BLaER1 (cell line): ENCODE data around the gene TMEM132C.
A peak's percentile ranks its signal among the peaks of the same experiment; 100 is the strongest.

Source experiments
- H3K27ac ChIP-seq: shearing (Covaris generic); formaldehyde crosslinking; 2 replicates; pipeline ENCODE4 v1.8.1; 2022
- H3K27me3 ChIP-seq: shearing (Covaris generic); formaldehyde crosslinking; 2 replicates; pipeline ENCODE4 v1.8.1; 2022
- H3K36me3 ChIP-seq: shearing (Covaris generic); formaldehyde crosslinking; 2 replicates; pipeline ENCODE4 v1.8.1; 2022
- H3K4me1 ChIP-seq: shearing (Covaris generic); formaldehyde crosslinking; 2 replicates; pipeline ENCODE4 v1.8.1; 2022
- H3K4me2 ChIP-seq: shearing (Covaris generic); formaldehyde crosslinking; 2 replicates; pipeline ENCODE4 v1.8.1; 2022
- H3K4me3 ChIP-seq: shearing (Covaris generic); formaldehyde crosslinking; 2 replicates; pipeline ENCODE4 v1.8.1; 2022
- H3K9ac ChIP-seq: shearing (Covaris generic); formaldehyde crosslinking; 2 replicates; pipeline ENCODE4 v1.8.1; 2022
- H3K9me3 ChIP-seq: shearing (Covaris generic); formaldehyde crosslinking; 2 replicates; pipeline ENCODE4 v1.8.1; 2022
- H4K20me1 ChIP-seq: shearing (Covaris generic); formaldehyde crosslinking; 2 replicates; pipeline ENCODE4 v1.8.1; 2022
- Cebpa-rat ChIP-seq: shearing (Covaris generic); IDR thresholded peaks from 2 replicates; pipeline ENCODE4 v1.8.1; 2022

The TMEM132C gene

GRCh38 chr12:128424931-128425431 is 158.0 kb downstream of the TMEM132C start:
- no peaks in the 10 kb centered on the region for H4K20me1 ChIP-seq
- no peaks in the 10 kb centered on the region for H3K4me1 ChIP-seq
- no peaks in the 10 kb centered on the region for H3K27me3 ChIP-seq
- no peak overlapping the region for H3K9ac ChIP-seq
- no peak for TF ChIP-seq Cebpa-rat
- no peak overlapping the region for H3K27ac ChIP-seq
- no peaks in the 10 kb centered on the region for H3K36me3 ChIP-seq
- no peak overlapping the region for H3K4me3 ChIP-seq
- no peaks in the 10 kb centered on the region for H3K9me3 ChIP-seq
- no peak overlapping the region for H3K4me2 ChIP-seq

GRCh38 chr12:128425666-128426331 is 158.8 kb downstream of the TMEM132C start:
- Histone ChIP-seq H3K27ac (no peak overlapping the region), H3K9me3 (no peaks in the 10 kb centered on the region), H3K4me3 (no peak overlapping the region), H3K4me2 (no peak overlapping the region), H4K20me1 (no peaks in the 10 kb centered on the region), H3K36me3 (no peaks in the 10 kb centered on the region), H3K4me1 (no peaks in the 10 kb centered on the region), H3K27me3 (no peaks in the 10 kb centered on the region), H3K9ac (no peak overlapping the region)
- no peak for TF ChIP-seq Cebpa-rat

GRCh38 chr12:128426511-128426910 is 159.5 kb downstream of the TMEM132C start:
- Histone ChIP-seq H3K9me3 (no peaks in the 10 kb centered on the region), H3K4me3 (no peak overlapping the region), H3K36me3 (no peaks in the 10 kb centered on the region), H4K20me1 (no peaks in the 10 kb centered on the region), H3K27ac (no peak overlapping the region), H3K4me1 (no peaks in the 10 kb centered on the region), H3K4me2 (no peak overlapping the region), H3K9ac (no peak overlapping the region), H3K27me3 (no peaks in the 10 kb centered on the region)
- TF ChIP-seq Cebpa-rat = no peak

GRCh38 chr12:128439796-128440195 is 172.8 kb downstream of the TMEM132C start:
- no peak for TF ChIP-seq Cebpa-rat
- H3K27me3 ChIP-seq = no peaks in the 10 kb centered on the region
- H3K36me3 ChIP-seq = no peaks in the 10 kb centered on the region
- H4K20me1 ChIP-seq = no peaks in the 10 kb centered on the region
- H3K4me1 ChIP-seq = no peaks in the 10 kb centered on the region
- H3K4me2 ChIP-seq = no peak overlapping the region
- H3K9me3 ChIP-seq = no peaks in the 10 kb centered on the region
- no peak overlapping the region for H3K27ac ChIP-seq
- no peak overlapping the region for H3K4me3 ChIP-seq
- H3K9ac ChIP-seq = no peak overlapping the region

- no peak for TF ChIP-seq Cebpa-rat
- H3K27me3 ChIP-seq = no peaks in the 10 kb centered on the region
- H3K27ac ChIP-seq = no peak overlapping the region
- H3K36me3 ChIP-seq = no peaks in the 10 kb centered on the region
- H3K9ac ChIP-seq = no peak overlapping the region
- no peak overlapping the region for H3K4me2 ChIP-seq
- H3K9me3 ChIP-seq = no peaks in the 10 kb centered on the region
- H3K4me3 ChIP-seq = no peak overlapping the region
- no peaks in the 10 kb centered on the region for H4K20me1 ChIP-seq
- peaks cover 9% of the 10 kb centered on the region; the same call in 1 of the 2 replicates for H3K4me1 ChIP-seq
Measured at GRCh38 chr12:128442096-128442495, 175.1 kb downstream of the TMEM132C start.

- Histone ChIP-seq H3K27ac (no peak overlapping the region), H3K4me1 (peaks cover 9% of the 10 kb centered on the region; the same call in 1 of the 2 replicates), H3K9me3 (no peaks in the 10 kb centered on the region), H3K36me3 (no peaks in the 10 kb centered on the region), H3K27me3 (no peaks in the 10 kb centered on the region), H3K9ac (no peak overlapping the region), H3K4me3 (no peak overlapping the region), H3K4me2 (no peak overlapping the region), H4K20me1 (no peaks in the 10 kb centered on the region)
- no peak for TF ChIP-seq Cebpa-rat
Measured at GRCh38 chr12:128444598-128444997, 177.6 kb downstream of the TMEM132C start.

GRCh38 chr12:128445415-128446127 is 178.6 kb downstream of the TMEM132C start:
- Histone ChIP-seq H3K9ac (no peak overlapping the region), H3K4me2 (peak overlapping the region; percentile 18), H3K27me3 (no peaks in the 10 kb centered on the region), H3K4me1 (peaks cover 9% of the 10 kb centered on the region; the same call in 1 of the 2 replicates), H3K36me3 (no peaks in the 10 kb centered on the region), H3K4me3 (no peak overlapping the region), H3K27ac (no peak overlapping the region), H4K20me1 (no peaks in the 10 kb centered on the region), H3K9me3 (no peaks in the 10 kb centered on the region)
- TF ChIP-seq Cebpa-rat = no peak

GRCh38 chr12:128449146-128449894 is 182.3 kb downstream of the TMEM132C start:
- no peak for TF ChIP-seq Cebpa-rat
- Histone ChIP-seq H3K4me1 (peaks cover 9% of the 10 kb centered on the region; the same call in 1 of the 2 replicates), H4K20me1 (no peaks in the 10 kb centered on the region)

GRCh38 chr12:128450810-128451209 is 183.8 kb downstream of the TMEM132C start:
- H3K27me3 ChIP-seq = no peaks in the 10 kb centered on the region
- H3K4me3 ChIP-seq = no peak overlapping the region
- no peak for TF ChIP-seq Cebpa-rat
- H3K4me2 ChIP-seq = no peak overlapping the region
- H3K9me3 ChIP-seq = no peaks in the 10 kb centered on the region
- H3K36me3 ChIP-seq = no peaks in the 10 kb centered on the region
- H4K20me1 ChIP-seq = no peaks in the 10 kb centered on the region
- no peak overlapping the region for H3K9ac ChIP-seq
- H3K4me1 ChIP-seq = peaks cover 4% of the 10 kb centered on the region; the same call in 1 of the 2 replicates
- no peak overlapping the region for H3K27ac ChIP-seq

More at GRCh38 chr12:128449146-128449894, 182.3 kb downstream of the TMEM132C start:
- Histone ChIP-seq H3K27ac (no peak overlapping the region), H3K4me2 (no peak overlapping the region), H3K9me3 (no peaks in the 10 kb centered on the region), H3K9ac (no peak overlapping the region), H3K27me3 (no peaks in the 10 kb centered on the region), H3K4me3 (no peak overlapping the region), H3K36me3 (no peaks in the 10 kb centered on the region)
